WTC11 (cell line): Measurements from ENCODE around the gene GRIP2. TPM values are rescaled to one million over a fixed set of nuclear protein-coding genes. Genes with fewer than 3 reads are reported as not detected.

ENCODE experiments used
- ATAC-seq: fragments of 200-7000 bp; cut with Tn5 transposase; 2 replicates; pipeline ENCODE4 v1.10.0; 2021; ENCODE audit warnings: mild to moderate bottlenecking, moderate library complexity
- CTCF ChIA-PET: fragments of 300-600 bp; sonication (Branson Sonifier 250); formaldehyde crosslinking; loops from one replicate; lab custom pipeline; 2021; ENCODE audit warnings: antibody characterized with exemption; lab: Charles Lee
- POLR2A ChIA-PET: fragments of 350-600 bp; sonication (Branson Sonifier 250); formaldehyde crosslinking; loops from one replicate; lab custom pipeline; 2021; ENCODE audit warnings: antibody characterized with exemption; lab: Charles Lee
- DNase-seq: peaks from one replicate; pipeline ENCODE4 v3.0.0; 2021; ENCODE audit warnings: low spot score
- H3K27ac Mint-ChIP-seq: 2 replicates; pipeline ENCODE4 v1.8.0; 2021; ENCODE audit warnings: mixed read lengths
- H3K27me3 Mint-ChIP-seq: 2 replicates; pipeline ENCODE4 v1.8.0; 2021; ENCODE audit warnings: low read depth, mild to moderate bottlenecking, moderate library complexity, mixed read lengths
- H3K36me3 Mint-ChIP-seq: 2 replicates; pipeline ENCODE4 v1.8.0; 2021; ENCODE audit warnings: mixed read lengths
- H3K4me1 Mint-ChIP-seq: 2 replicates; pipeline ENCODE4 v1.8.0; 2022; ENCODE audit warnings: mixed read lengths
- H3K4me3 Mint-ChIP-seq: 2 replicates; pipeline ENCODE4 v1.8.0; 2021; ENCODE audit warnings: mild to moderate bottlenecking, moderate library complexity, mixed read lengths
- H3K9me3 Mint-ChIP-seq: 2 replicates; pipeline ENCODE4 v1.8.0; 2021; ENCODE audit warnings: mixed read lengths
- ATF1 ChIP-seq: sonication (generic); formaldehyde crosslinking; IDR thresholded peaks from 2 replicates; pipeline ENCODE4 v1.8.1; 2023; ENCODE audit warnings: mild to moderate bottlenecking, moderate library complexity, missing genetic modification reagents
- EMX1 ChIP-seq: fragments of 250-450 bp; sonication (Bioruptor Pico); IDR thresholded peaks from 2 replicates; pipeline ENCODE4 v1.8.0; 2021; ENCODE audit warnings: mild to moderate bottlenecking
- GABPB1 ChIP-seq: sonication (generic); formaldehyde crosslinking; IDR thresholded peaks from 2 replicates; pipeline ENCODE4 v1.8.1; 2023; ENCODE audit warnings: mild to moderate bottlenecking, missing genetic modification reagents
- JUN ChIP-seq: sonication (generic); formaldehyde crosslinking; IDR thresholded peaks from 2 replicates; pipeline ENCODE4 v1.8.0; 2023; ENCODE audit warnings: mild to moderate bottlenecking, missing genetic modification reagents
- NR1H2 ChIP-seq: sonication (generic); formaldehyde crosslinking; IDR thresholded peaks from 2 replicates; pipeline ENCODE4 v1.9.0; 2021; ENCODE audit warnings: mild to moderate bottlenecking, moderate library complexity, missing genetic modification reagents
- OVOL2 ChIP-seq: fragments of 250-450 bp; sonication (Bioruptor Pico); IDR thresholded peaks from 2 replicates; pipeline ENCODE4 v1.9.0; 2021; ENCODE audit warnings: mild to moderate bottlenecking, borderline replicate concordance
- PRRX2 ChIP-seq: fragments of 250-450 bp; sonication (Bioruptor Pico); IDR thresholded peaks from 2 replicates; pipeline ENCODE4 v1.8.0; 2021; ENCODE audit warnings: mild to moderate bottlenecking
- RELA ChIP-seq: sonication (generic); formaldehyde crosslinking; IDR thresholded peaks from 2 replicates; pipeline ENCODE4 v1.8.1; 2022; ENCODE audit warnings: missing genetic modification reagents, mild to moderate bottlenecking, borderline replicate concordance
- RORB ChIP-seq: fragments of 250-450 bp; sonication (Bioruptor Pico); IDR thresholded peaks from 2 replicates; pipeline ENCODE4 v1.9.0; 2021; ENCODE audit warnings: mild to moderate bottlenecking
- total RNA-seq: library from RNA; stranded (reverse); gene quantifications from 3 replicates; pipeline ENCODE4 v1.2.3, GENCODE V29; 2021
- TF ChIP-seq, protein P1 (sequence below): fragments of 250-450 bp; sonication (Bioruptor Pico); IDR thresholded peaks from 2 replicates; pipeline ENCODE4 v1.9.0; 2021; ENCODE audit warnings: moderate library complexity, mild to moderate bottlenecking, inconsistent platforms, borderline replicate concordance
- TF ChIP-seq, protein P2 (sequence below): sonication (generic); formaldehyde crosslinking; IDR thresholded peaks from 2 replicates; pipeline ENCODE4 v1.8.1; 2023; ENCODE audit warnings: mild to moderate bottlenecking, missing genetic modification reagents
- TF ChIP-seq, protein P3 (sequence below): fragments of 250-450 bp; sonication (Bioruptor Pico); IDR thresholded peaks from 2 replicates; pipeline ENCODE4 v1.9.0; 2021; ENCODE audit warnings: mild to moderate bottlenecking
- TF ChIP-seq, protein P4 (sequence below): sonication (generic); formaldehyde crosslinking; IDR thresholded peaks from 2 replicates; pipeline ENCODE4 v1.8.1; 2023; ENCODE audit warnings: mild to moderate bottlenecking, missing genetic modification reagents, borderline replicate concordance
- TF ChIP-seq, protein P5 (sequence below): sonication (generic); formaldehyde crosslinking; IDR thresholded peaks from 2 replicates; pipeline ENCODE4 v1.8.1; 2022; ENCODE audit warnings: low read depth, missing genetic modification reagents, borderline replicate concordance
- TF ChIP-seq, protein P6 (sequence below): fragments of 250-450 bp; sonication (Bioruptor Pico); IDR thresholded peaks from 2 replicates; pipeline ENCODE4 v1.9.0; 2021; ENCODE audit warnings: mild to moderate bottlenecking, borderline replicate concordance

GRIP2 gene
- total RNA-seq, 1 experiment from 2014 or later: 12.0 TPM

DNA sequence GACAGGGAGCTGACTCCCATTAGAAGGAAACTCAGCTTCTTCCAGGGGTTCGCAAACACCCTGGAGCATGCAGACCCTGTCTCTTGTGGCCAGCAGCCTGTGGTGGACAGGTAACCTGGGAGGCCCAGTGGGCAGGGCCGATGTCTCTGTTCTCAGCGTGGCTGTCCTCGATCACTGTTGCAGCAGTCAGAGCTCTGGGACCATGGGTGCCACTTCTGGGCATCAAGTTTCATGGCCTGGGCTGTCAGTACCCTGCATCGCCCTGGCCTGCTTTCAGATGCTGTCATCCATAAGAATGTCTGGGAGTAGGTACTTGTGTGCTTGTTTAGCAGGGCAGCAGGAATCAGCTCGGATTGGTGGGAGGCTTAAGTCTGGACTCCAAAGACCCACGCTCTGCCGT lies 83.3 kb downstream of the GRIP2 start (continued):
- TF ChIP-seq, protein P1, sequence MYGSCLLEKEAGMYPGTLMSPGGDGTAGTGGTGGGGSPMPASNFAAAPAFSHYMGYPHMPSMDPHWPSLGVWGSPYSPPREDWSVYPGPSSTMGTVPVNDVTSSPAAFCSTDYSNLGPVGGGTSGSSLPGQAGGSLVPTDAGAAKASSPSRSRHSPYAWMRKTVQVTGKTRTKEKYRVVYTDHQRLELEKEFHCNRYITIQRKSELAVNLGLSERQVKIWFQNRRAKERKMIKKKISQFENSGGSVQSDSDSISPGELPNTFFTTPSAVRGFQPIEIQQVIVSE (CRISPR knock-in tag): no peak

DNA sequence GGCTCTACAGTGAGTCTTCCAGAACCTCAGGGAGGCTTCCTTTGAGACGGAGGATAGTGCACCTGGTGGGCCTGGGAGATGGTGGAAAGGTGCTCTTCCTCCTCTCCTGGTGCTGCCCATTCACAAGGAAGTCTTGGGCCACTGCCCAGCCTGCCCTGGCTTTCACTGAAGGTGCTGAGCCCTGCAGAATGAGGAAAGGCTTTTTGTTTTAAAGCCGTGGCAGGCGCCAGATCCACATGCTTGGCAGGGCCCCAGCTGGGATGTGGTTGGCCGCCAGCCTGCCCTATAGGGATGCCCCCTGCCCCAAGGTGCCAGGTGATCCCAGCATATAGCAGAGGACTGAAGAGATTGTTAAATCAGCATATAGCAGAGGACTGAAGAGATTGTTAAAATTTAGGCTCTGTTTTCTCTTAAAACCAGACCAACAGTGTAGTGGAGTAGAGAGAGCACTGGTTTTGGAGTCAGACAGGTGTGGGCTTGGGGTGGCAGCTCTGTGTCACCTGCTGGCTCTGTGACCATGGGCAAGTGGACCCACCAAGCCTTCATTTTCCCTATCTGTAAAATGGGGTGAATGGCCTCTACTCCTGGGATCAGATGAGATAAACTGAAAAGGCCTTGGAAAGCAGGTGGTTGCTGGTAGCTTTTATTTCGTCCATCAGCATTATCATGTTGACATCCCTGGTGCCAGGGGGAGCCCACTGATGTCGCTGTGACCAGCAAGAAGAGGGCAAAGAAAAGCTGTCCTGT lies 84.4 kb downstream of the GRIP2 start:
- Mint-ChIP-seq H3K27ac (no peak overlapping the region), H3K36me3 (peaks cover 74% of the 10 kb centered on the region), H3K4me3 (no peak overlapping the region), H3K4me1 (peaks cover 15% of the 10 kb centered on the region), H3K9me3 (no peaks in the 10 kb centered on the region), H3K27me3 (no peaks in the 10 kb centered on the region; the same call in 1 of the 2 replicates)
- POLR2A ChIA-PET: no interaction called here
- CTCF ChIA-PET: interaction anchor here (1.2 kb wide), 1 partner anchor 252 kb away, joined by 3 read pairs; no protein-coding TSS in a partner anchor
- ATAC-seq (no peak), DNase-seq (no peak)
- no peak for TF ChIP-seq RELA
- no peak for TF ChIP-seq PRRX2 (CRISPR knock-in tag)

DNA sequence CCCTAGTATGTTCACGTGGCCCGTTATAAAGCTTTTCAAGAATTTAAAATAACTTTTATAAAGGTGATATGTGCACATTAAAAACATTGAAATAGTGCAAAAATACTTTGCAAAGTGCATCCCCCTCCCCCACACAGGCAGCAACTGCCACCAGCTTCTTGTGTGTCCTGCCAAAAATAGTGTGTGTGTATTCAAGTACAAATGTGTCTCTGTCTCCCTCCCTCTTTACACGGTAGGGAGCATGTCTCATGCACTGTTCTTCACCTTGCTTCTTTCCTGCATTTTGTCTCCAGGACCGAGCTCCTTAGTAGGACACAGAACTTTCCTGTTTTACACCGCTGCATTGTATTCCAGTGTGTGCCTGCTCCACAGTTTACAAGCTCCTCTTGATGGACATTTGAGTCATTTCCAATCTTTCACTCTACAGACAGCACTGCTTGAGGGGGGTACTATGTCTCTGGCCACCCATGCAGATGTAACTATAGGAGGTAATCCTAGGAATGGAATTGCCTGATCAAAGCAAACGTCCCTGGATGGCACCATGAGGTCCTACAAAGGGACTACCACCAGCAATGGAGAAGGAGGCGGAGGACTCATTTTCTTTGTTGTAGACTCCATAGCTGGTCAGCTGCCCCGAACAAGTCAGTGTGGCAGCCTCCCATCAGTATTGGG lies 85.4 kb downstream of the GRIP2 start:
- H3K36me3 Mint-ChIP-seq: peaks cover 65% of the 10 kb centered on the region
- ATAC-seq: no peak
- H3K27me3 Mint-ChIP-seq: no peaks in the 10 kb centered on the region
- no peak overlapping the region for H3K4me3 Mint-ChIP-seq
- CTCF ChIA-PET: no interaction called here
- no peak for DNase-seq
- POLR2A ChIA-PET: no interaction called here
- H3K27ac Mint-ChIP-seq: no peak overlapping the region
- TF ChIP-seq, protein P2, sequence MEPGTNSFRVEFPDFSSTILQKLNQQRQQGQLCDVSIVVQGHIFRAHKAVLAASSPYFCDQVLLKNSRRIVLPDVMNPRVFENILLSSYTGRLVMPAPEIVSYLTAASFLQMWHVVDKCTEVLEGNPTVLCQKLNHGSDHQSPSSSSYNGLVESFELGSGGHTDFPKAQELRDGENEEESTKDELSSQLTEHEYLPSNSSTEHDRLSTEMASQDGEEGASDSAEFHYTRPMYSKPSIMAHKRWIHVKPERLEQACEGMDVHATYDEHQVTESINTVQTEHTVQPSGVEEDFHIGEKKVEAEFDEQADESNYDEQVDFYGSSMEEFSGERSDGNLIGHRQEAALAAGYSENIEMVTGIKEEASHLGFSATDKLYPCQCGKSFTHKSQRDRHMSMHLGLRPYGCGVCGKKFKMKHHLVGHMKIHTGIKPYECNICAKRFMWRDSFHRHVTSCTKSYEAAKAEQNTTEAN (CRISPR knock-in tag): no peak
- TF ChIP-seq OVOL2 (CRISPR knock-in tag): no peak
- no peak for TF ChIP-seq ATF1 (CRISPR knock-in tag)
- TF ChIP-seq, protein P3, sequence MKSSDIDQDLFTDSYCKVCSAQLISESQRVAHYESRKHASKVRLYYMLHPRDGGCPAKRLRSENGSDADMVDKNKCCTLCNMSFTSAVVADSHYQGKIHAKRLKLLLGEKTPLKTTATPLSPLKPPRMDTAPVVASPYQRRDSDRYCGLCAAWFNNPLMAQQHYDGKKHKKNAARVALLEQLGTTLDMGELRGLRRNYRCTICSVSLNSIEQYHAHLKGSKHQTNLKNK (CRISPR knock-in tag): no peak
- TF ChIP-seq, all 79 proteins: peak for 0
- Mint-ChIP-seq H3K4me1 (peaks cover 15% of the 10 kb centered on the region), H3K9me3 (no peaks in the 10 kb centered on the region)

DNA sequence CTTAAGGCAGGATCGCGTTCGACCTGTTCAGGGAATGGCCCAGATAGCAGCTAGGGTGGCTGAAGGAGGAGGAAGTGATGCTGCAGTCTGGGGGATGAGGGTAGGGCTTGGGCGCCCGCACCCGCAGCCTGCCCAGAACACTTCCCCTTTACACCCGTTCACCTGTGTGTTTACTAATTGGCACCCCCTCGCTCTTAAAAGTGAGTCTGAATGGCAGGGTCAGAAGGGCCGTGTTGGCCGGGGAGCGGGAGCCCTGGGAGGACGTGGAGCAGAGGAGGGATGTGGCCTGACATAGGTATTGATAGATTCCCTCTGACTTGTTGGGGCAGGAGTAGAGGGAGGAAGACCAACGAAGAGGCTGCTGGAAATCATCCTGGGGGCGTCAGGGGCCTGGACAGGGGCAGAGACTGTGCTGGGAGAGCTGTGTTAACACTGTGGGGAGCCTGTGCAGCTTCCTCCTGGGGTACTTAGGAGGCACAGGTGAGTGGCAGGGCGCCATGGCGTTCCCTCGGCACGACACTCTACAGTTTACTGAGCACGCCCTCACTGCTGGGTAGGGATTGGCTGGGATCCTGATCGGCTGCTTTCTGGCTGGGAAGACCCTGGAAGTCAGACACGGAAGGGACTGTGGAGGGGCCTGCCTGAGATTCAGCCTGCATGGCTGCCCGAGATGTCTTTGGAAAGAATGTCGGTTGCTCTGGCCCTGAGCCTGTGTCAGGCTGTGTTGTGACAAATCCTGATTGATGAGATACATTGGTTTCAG lies 86.1 kb downstream of the GRIP2 start:
- ATAC-seq (no peak), DNase-seq (no peak)
- H3K4me1 Mint-ChIP-seq: peaks cover 15% of the 10 kb centered on the region
- ChIA-PET POLR2A (no interaction called here), CTCF (no interaction called here)
- peaks cover 61% of the 10 kb centered on the region for H3K36me3 Mint-ChIP-seq
- H3K9me3 Mint-ChIP-seq: no peaks in the 10 kb centered on the region
- H3K4me3 Mint-ChIP-seq: no peak overlapping the region
- H3K27ac Mint-ChIP-seq: no peak overlapping the region
- H3K27me3 Mint-ChIP-seq: no peaks in the 10 kb centered on the region
- TF ChIP-seq, protein P4, sequence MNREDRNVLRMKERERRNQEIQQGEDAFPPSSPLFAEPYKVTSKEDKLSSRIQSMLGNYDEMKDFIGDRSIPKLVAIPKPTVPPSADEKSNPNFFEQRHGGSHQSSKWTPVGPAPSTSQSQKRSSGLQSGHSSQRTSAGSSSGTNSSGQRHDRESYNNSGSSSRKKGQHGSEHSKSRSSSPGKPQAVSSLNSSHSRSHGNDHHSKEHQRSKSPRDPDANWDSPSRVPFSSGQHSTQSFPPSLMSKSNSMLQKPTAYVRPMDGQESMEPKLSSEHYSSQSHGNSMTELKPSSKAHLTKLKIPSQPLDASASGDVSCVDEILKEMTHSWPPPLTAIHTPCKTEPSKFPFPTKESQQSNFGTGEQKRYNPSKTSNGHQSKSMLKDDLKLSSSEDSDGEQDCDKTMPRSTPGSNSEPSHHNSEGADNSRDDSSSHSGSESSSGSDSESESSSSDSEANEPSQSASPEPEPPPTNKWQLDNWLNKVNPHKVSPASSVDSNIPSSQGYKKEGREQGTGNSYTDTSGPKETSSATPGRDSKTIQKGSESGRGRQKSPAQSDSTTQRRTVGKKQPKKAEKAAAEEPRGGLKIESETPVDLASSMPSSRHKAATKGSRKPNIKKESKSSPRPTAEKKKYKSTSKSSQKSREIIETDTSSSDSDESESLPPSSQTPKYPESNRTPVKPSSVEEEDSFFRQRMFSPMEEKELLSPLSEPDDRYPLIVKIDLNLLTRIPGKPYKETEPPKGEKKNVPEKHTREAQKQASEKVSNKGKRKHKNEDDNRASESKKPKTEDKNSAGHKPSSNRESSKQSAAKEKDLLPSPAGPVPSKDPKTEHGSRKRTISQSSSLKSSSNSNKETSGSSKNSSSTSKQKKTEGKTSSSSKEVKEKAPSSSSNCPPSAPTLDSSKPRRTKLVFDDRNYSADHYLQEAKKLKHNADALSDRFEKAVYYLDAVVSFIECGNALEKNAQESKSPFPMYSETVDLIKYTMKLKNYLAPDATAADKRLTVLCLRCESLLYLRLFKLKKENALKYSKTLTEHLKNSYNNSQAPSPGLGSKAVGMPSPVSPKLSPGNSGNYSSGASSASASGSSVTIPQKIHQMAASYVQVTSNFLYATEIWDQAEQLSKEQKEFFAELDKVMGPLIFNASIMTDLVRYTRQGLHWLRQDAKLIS (CRISPR knock-in tag): no peak
- TF ChIP-seq RORB (CRISPR knock-in tag): no peak
- TF ChIP-seq GABPB1 (CRISPR knock-in tag): no peak
- TF ChIP-seq, protein P5, sequence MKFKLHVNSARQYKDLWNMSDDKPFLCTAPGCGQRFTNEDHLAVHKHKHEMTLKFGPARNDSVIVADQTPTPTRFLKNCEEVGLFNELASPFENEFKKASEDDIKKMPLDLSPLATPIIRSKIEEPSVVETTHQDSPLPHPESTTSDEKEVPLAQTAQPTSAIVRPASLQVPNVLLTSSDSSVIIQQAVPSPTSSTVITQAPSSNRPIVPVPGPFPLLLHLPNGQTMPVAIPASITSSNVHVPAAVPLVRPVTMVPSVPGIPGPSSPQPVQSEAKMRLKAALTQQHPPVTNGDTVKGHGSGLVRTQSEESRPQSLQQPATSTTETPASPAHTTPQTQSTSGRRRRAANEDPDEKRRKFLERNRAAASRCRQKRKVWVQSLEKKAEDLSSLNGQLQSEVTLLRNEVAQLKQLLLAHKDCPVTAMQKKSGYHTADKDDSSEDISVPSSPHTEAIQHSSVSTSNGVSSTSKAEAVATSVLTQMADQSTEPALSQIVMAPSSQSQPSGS (CRISPR knock-in tag): no peak
- no peak for TF ChIP-seq EMX1
- TF ChIP-seq NR1H2: no peak
- no peak for TF ChIP-seq JUN (CRISPR knock-in tag)
- TF ChIP-seq, protein P6, sequence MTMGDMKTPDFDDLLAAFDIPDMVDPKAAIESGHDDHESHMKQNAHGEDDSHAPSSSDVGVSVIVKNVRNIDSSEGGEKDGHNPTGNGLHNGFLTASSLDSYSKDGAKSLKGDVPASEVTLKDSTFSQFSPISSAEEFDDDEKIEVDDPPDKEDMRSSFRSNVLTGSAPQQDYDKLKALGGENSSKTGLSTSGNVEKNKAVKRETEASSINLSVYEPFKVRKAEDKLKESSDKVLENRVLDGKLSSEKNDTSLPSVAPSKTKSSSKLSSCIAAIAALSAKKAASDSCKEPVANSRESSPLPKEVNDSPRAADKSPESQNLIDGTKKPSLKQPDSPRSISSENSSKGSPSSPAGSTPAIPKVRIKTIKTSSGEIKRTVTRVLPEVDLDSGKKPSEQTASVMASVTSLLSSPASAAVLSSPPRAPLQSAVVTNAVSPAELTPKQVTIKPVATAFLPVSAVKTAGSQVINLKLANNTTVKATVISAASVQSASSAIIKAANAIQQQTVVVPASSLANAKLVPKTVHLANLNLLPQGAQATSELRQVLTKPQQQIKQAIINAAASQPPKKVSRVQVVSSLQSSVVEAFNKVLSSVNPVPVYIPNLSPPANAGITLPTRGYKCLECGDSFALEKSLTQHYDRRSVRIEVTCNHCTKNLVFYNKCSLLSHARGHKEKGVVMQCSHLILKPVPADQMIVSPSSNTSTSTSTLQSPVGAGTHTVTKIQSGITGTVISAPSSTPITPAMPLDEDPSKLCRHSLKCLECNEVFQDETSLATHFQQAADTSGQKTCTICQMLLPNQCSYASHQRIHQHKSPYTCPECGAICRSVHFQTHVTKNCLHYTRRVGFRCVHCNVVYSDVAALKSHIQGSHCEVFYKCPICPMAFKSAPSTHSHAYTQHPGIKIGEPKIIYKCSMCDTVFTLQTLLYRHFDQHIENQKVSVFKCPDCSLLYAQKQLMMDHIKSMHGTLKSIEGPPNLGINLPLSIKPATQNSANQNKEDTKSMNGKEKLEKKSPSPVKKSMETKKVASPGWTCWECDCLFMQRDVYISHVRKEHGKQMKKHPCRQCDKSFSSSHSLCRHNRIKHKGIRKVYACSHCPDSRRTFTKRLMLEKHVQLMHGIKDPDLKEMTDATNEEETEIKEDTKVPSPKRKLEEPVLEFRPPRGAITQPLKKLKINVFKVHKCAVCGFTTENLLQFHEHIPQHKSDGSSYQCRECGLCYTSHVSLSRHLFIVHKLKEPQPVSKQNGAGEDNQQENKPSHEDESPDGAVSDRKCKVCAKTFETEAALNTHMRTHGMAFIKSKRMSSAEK (CRISPR knock-in tag): no peak
